HuH-7.5 (cell line): Measurements from ENCODE around the gene SMCO2.
"Not testable (repeated sequence)": the region's sequence is repeated elsewhere in the genome, so short reads cannot be mapped to it uniquely, and the experiment has no call there.

Source experiments
- DNase-seq: peaks from one replicate; pipeline ENCODE4 v3.0.0; 2011; ENCODE audit warnings: low spot score

SMCO2 gene

DNA sequence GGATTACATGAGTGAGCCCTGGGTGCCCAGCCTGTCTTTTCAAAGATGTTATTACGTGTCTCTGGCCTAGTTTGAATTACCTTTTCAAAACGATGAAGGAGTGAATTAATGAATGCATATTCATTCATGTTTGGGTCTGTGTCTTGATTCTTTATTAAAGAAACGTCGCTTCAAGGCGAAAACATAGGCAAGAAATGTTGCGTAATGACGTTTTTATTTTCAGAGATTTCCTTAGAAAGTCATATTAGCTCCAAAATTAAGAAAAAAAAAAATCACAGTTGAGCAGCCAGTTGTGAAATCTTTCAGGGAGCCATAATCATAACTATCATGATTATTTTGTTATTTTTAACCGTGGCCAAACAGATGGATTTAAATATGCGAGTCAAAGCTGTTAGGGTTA, 81.0 kb downstream of the SMCO2 start:
- no peak for DNase-seq

DNA sequence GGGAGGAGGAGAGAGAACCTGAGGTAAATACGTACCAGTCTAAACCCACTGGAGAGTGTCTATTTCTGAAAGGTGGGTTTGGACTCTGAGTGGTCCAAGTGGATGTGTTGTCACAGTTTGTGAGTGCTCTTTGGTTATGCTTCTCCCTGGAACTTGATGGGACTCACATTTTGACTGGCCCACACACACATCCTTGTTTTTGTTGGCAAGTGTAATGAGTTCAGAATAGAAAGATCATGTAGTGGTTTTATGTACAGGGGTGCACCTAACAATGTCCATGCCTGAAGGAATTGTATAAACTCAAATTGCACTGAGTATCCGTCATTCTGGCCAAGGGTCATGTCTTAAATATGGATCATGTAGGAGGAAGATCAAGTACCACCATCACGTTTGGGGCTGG, 82.3 kb downstream of the SMCO2 start:
- DNase-seq = no peak

DNA sequence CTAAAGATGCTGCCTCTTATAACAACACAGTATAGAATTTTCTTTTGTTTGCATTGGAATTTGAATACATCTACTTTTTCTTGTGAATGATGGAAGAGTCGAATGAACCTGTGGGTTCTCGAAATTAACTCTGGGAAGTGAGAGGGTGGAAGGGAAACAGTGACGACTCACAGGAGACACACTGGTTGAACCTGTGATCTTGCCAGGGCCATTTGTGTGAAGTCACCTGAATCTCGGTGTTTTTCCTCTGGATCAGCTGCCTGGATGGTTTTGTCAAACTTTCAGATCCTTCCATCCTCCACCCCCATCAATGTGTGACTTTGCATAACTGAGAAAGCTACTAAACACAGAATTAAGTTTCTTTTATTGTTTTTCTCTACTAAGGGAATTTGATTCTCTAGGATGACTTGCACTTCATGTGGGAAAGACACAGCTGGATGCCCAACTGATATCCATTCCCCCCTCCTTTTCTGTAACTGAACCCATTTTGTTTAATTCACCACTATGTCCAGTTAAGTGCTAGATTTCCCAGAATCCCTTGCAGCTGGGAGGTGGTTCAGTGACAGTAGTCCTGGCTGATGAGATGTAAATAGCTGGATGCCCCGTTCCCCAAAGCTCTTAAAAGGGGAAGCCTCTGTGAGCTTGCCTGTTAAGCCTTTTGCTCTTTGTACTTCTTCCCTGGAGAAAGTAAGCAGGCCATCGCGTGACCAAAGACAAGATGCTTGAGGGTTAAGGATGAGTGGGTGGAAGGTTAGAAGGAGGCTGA, 83.8 kb downstream of the SMCO2 start:
- DNase-seq = no peak

DNA sequence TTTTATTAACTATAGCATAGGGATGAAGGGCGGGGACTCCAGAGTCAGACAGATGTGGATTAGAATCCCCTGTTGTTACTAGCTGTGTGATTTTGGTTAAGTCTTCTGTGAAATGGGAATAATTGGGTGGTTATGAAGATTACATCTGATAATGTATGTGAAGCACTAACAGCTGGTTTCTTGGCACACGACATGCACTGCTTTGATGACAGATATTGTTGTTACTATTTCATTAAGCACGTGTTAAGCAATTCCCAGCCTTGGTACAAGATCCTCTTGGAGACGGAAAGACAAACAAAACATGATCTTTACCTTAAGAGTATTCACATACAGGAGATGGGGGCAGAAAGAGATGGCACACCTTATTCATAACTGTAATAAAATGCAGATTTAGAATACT, 85.4 kb downstream of the SMCO2 start:
- no peak for DNase-seq

DNA sequence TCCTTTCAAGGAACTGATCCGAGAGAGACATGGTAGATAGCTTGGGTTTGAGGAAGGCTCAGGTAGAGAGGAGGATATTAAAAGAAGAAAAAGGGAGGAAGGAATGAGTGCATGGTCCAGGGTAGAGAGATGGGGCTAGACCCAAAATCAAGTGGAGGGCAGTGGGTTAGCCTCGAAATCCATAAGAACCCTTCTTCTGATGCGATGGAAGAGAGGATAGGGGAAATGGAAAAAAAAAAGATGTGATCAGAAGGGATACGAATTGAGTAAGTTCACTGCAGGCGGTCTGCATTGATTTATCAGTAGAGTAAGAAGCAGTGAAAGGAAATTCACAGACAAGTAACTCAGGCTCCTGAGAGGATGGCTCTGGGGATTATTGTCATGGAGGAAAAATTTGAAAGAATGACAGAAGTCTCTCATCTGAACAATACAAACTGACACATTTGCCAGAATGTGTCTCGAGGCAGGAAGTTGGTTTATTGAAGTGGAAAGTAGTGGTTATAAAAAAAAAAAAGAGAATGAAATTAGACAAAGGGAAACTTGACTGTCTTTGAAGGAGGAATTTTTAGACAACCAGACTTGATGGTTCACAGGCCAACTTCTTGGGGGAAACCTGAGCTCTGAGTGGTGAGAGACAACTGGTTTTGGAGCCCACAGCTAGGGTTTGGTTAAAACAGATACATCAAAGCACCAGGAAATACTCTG, 87.7 kb downstream of the SMCO2 start:
- no peak for DNase-seq

DNA sequence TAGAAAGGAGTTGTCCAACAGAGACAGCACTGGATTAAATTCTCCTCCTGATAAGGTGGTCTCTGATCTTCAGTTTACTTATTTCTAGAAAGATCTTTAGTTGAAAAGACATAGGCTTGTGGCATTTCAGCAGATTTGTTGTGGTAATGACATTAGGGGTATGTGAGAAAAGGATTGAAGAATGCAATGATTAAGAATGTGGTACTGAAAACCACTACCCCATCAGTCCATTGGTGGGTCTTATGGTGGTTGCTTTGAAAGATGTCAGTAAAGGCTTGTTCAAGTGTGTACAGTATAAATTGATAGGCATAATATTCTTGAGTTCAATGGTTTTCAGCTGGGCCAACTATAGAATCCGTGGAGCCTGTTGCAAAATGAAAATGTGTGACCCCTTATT, 88.2 kb downstream of the SMCO2 start:
- no peak for DNase-seq

DNA sequence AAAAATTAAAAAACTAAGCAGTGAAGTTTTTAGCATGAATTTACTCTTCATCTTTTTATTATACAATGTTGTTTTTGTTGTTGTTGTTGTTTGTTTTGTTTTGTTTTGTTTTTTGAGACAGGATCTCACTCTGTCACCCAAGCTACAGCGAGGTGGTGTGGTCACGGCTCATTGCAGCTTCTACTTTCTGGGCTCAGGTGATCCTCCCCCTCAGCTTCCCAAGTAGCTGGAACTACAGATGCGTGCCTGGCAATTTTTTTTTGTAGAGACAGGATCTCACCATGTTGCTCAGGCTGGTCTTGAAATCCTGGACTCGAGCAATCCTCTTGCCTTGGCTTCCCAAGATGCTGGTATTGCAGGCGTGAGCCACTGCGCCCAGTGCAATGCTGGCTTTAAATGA, 88.8 kb downstream of the SMCO2 start:
- DNase-seq = no peak

DNA sequence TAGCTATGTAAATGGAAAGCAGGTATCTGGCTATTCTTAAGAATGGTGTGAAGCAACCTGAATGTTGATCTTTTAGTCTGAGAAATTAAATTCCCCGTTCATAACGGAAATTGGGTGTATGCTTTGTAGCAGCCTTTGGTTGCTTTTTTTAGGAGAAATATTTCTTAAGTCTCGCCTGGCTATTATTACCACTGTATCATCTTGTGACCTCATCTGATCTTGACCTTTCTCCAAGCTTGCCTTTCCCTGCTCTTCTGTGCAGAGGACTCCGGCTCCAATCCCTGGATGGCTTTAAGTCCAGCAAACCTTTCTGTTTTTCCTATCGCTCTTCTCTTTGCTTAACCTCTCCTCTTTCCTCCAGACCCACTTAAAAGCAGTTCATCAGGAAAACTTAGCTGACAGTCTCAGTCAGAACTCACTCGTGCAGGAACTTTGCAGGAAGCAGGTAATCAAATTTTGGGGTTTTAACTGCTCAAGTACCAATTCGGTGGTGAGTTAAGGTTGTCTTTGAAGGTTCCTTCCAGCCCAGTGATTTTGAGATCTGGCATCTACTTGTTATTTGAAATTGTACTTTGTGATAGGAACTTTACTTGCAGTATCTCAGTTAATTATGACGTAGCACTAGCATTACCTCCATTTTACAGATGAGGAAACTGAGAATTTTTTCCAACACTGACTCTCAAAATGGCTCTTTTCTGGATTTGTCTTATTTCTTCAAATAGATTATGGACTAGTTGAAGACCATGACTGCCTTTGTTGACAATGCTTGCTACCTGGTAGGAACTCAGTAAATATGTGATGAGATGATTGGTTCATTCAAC, 91.5 kb downstream of the SMCO2 start:
- no peak for DNase-seq

DNA sequence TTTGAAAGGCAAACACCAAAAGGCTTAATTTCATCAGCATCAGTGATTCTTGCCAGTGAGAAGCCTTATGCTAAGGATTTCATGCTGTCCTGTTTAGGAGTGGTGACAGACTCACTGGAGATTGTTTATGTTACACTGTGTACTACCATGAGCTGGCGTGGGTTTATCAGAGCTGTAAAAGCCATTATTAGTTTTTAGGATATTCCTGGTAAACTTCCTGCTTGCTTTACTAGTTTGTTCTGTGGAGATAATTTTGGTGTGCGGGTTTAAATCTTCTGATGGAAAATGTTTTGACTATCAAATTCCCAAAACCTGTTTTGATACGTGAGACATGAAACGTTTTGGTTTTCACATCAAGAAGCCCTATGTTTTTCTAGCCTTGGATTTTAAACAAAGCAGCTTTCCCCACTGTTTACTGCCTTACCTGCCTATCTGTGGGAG, 92.7 kb downstream of the SMCO2 start:
- DNase-seq = no peak

DNA sequence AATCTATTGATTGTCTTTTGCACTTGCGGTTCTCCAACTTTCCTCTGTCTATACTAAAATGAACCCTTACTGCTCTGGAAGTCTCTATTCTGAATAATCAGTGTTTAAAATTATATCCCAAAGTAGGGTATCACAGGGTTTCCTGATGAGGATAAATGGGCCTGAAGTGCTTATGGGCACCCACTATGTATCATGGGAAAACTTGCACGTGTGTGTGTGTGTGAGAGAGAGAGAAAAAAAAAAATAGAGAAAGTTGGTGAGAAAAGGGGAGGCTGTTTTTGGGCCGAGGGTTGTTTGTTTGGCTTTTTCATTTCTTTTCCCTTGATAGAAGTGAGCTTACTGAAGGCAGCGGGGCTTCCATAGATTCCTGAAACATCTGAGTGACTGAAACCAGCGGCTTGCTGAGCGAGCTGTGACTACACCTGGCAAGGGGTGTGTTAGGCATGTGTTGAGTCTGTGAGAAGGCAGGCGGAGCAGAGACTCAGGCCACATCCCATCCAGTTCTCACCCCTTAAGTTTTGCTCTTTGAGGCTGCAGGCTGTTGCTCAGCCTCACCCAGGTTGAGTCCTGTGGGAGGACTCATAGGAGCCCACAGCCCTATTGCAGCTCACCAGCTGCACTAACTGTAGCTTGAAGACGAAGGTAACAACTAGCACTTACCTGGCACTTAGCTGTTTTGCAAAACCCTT, 94.6 kb downstream of the SMCO2 start:
- DNase-seq = no peak

DNA sequence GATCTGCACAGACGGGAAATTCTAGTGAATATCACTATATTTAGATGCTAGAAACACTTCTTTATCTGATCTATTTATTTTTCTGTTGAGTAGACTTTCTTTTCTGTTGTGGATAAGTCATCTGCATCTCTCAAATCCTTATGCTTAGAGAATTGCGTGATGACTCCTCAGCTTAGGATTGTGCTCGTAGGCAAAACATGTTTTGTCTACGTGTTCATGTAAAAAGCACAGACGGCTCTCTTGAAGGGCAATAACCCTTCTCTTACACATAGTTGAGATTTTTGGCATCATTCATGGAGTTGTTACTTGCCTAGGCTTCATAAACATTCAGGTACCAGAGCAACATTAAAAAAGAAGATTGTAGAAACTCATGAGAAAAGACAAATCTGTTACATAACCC, 96.1 kb downstream of the SMCO2 start:
- DNase-seq = no peak

DNA sequence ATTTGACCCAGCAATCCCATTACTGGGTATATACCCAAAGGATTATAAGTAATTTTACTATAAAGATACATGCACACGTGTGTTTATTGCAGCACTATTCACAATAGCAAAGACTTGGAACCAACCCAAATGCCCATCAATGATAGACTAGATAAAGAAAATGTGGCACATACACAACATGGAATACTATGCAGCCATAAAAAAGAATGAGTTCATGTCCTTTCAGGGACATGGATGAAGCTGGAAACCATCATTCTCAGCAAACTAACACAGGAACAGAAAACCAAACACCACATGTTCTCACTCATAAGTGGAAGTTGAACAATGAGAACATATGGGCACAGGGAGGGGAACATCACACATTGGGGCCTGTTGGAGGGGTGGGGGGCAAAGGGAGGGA, 98.3 kb downstream of the SMCO2 start:
- not testable (repeated sequence) for DNase-seq

DNA sequence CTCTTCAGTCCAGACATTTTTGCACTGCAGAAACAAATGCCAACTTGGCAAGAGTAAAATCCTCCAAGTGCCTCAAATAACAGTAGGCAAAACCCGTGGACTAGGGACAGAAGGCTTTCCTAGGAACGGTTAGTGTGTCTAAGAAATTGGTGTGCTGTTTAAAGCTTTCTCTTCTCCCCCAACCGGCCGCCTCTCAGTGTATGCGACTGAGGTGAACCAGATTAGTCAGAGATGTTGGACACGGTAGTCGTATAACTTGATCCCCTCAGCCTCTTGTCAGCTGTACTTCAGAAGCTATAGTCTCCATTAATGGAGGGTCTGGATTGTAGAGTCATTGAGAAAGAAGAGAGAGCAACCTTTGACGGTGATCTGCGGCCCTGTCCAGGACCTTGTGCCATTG, 99.1 kb downstream of the SMCO2 start:
- DNase-seq = no peak

DNA sequence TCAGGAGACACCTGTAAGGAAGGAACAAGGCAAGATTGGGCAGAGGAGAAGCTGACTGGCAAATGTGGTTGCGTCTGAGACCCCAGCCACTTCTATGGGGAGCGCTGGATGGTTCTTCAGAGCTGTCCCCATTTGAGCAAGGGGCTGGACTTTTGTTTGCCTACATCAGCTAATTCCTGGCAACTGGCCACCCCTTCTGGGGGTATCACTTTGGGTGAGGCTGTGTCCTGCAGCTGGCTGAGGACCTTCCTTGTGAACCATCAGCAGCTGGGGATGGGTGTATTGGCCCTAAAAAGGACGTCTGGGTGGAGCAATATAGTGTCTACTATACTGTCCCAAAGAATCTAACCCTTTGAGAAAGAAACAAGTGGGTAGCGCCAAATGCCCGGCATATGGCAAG, 101.1 kb downstream of the SMCO2 start:
- no peak for DNase-seq

DNA sequence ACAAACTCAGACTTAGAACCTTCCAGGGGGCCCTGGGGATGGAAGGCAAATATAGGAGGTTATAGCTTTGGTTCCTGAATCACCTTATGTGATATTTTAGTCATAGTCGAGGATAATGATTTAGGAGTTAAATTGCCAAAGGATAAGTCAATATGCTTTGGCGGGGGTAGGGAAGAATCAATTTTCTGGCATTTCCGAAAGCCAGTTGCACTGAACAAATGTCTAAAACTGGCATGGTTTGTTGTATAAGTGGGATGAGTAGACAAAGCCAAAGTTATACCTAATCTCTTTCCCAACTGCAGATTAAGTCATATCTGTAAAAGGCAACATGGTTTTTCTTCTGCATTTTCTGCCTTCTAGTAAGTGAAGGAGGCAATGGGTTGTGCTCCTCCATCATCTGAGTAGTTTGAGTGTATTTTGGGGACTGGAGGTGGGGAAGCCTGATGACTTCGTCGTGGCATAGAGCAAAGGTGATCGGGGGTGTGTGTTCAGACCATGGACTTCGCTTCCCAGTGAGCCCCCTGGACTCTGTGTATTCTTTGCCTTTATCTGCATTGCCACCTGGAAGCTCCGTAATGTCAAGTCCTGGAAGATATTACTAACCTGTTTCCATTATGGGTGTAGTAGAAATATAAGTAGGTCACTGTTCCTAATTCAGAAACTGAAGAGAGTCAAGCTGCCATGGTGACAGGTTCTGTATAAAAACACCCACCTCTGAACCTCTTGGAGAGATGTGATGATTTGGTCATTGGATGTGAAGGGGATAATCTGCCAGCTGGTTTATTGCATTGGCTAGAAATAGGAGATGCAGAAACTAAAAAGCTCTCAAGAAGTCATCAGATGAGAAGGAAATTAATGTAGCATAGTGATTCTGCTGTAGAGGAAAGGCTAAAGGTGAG, 102.0 kb downstream of the SMCO2 start:
- DNase-seq = no peak

DNA sequence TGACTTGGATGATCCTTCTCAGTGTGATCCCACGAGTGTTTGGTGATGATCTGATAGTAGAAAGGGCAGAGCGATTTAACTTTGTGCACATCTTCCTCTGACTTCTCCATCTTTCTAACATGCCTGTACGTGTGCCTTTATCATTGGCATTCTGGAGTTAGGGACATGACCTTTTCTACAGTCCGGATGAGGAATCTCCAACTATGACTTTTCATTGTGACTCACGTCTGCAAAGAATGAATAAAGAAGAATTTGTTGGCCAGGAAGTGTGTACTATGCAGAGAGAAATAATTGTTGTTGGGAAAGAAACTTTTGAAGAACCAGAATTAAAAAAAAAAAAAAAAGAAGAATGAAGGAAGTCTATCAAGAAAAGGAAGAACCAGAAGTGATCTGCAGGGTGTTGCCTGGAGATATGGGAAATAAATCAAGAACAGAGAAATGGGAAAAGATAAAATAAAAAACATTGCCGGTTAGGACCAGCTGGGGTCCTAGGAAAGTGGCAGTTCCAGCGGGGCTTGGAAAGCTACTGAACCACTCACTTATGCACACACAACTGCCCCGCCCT, 102.8 kb downstream of the SMCO2 start:
- DNase-seq = no peak

DNA sequence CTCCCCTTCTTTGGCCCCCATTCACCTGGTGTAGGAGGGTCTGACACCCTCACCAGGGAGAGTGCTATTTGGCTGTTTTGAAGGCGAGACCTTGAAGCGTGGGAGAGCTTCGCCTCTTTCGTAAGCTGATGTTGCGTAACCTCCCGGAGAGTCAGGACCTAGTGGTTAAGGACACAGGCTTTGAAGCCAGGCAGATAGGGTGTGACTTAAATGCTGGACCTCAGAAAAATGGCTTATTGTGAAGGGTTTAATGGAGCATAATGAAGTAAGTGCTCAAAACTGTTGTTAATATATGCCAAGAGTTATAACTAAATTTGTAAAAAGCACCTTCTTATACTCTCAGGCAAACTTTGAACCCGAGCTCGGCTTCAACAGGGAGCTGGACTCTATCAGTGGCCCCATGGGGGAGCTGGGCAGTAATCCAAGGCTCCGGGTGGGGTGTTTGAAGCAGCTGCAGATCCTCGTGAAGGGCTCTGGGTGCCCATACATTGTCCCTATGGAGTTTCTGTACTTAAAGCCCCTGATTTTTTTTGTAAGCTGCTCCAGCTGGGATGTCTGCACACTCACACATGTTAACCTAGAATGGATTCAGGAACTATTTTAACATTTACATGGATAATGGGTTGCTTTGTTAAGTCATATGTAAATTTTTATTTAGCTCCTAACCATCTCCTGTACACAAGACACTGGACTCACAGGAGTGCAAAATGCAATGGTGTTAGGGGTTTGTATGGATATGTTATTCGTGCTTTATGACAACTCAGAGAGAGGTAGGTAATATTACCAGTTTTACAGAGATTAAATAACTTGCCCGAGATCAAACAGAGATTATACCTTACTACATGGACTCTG, 103.5 kb downstream of the SMCO2 start:
- peak; percentile 43 for DNase-seq

DNA sequence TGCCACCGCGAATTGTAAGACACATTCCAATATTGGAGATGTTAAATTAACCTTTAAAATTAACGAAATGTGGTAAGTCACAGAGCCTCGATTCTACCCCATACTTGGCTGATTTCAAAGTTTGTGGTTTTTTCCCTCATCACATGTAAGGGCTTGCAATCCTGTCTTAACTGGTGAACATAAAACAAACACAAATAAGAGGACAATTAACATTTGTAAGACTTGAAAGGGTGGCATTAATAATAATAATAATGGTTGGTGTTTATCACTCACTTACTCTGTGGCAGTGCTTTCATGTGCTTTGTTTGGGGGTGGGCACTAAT, 104.1 kb downstream of the SMCO2 start:
- no peak for DNase-seq

DNA sequence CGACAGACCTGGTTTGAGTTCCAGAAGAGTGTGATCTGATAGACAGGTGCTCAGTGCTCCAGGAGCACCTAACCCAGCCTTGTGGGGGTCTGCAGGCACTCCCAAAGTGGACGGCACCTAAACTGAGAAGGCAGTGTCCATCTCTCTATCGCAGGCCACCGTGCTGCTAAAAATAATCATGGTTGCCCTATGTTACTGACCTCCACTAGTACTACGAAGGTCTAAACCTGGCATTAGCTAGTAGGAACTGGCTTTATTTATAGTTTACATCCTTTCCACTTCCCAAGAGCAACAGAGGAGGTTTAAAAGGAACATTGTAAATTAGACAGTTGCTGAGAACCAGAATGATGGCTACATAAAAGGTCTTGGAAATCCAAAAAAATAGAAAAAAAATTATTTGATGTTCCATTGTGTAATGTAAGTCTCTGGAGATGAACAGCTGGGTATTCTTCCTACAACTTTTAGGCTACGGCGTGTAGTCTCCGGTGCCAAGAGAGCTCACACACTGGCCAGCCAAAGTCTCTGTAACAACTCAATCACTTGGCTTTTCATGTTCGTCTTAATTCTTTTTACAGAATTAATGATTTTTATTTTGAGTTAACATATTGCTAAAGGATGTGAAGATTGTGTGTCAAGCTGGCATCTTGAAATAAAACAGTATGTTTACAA, 104.8 kb downstream of the SMCO2 start:
- DNase-seq = no peak
